ENCODE data around the gene SH3RF2.
"Not testable (repeated sequence)": the region's sequence is repeated elsewhere in the genome, so short reads cannot be mapped to it uniquely, and the experiment has no call there.

Gene SH3RF2

DNA sequence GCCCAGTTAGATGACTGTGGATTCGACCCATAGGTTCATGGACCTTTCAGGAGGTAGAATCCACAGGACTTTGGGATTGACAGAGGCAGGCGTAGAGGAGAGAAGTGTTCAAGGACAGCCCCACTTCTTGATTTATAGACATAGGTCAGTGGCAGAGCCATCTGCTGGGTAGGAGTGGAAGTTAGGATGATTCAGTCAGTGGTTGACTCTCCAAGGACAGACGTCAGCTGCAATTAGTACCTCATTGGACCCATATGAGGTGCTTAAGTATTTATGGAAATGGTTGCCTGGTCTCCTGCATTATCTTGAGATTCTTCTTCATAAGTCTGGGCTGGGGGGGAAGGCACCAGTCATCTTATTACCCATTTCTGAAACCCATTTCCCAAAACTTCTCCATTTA, 70.9 kb downstream of the SH3RF2 start:
- DNase-seq (ENCODE audit: low read depth in 2 of 2) = no peak

- no peak for DNase-seq (ENCODE audit: low read depth in 2 of 2)
Observed at GRCh38 chr5:146007989-146008388, 71.6 kb downstream of the SH3RF2 start.

DNA sequence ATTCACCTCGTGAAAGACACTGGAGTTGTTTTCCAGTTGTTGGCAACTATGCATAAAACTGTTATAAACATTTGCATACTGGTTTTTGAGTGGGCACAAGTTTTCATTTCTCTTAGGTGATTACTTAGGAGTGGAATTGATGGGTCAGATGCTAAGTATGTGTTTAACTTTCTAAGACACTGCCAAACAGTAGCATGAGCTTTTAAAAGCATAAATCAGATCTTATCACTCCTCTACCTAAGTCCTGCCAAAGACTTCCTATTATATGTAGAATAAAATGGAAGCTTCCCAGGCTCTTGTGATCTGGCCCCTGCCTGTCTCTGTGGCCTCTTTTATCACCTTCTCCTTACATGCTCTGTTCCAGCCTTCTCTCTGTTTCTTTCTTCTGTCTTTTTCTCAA, 72.6 kb downstream of the SH3RF2 start:
- DNase-seq (ENCODE audit: low read depth in 2 of 2) = no peak

GRCh38 chr5:146010447-146010846, 74.1 kb downstream of the SH3RF2 start:
- DNase-seq (ENCODE audit: low read depth in 2 of 2) = not testable (repeated sequence)

GRCh38 chr5:146013761-146014160, 77.4 kb downstream of the SH3RF2 start:
- no peak for DNase-seq (ENCODE audit: low read depth in 2 of 2)

DNA sequence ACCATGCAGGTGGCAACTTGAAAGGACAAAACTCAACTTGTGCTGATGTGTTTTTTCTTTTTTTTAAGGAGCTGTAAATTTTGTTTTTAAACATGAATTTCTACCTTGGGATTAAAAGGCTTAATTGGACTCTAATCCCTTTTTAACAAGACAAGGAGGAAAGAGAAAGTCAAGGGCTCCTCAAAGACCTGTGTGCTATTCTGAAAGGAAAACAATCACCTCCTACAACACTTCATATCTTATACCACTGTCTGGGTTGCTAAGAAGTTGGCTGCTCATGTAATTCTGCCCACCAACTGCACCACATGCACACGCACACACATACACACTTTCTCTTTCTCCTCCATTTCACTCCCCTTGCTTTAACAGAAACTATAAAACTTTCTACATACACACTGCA, 78.6 kb downstream of the SH3RF2 start:
- no peak for DNase-seq (ENCODE audit: low read depth in 2 of 2)

- DNase-seq (ENCODE audit: low read depth in 2 of 2) = no peak
Observed at GRCh38 chr5:146016764-146017484, 80.5 kb downstream of the SH3RF2 start.

DNA sequence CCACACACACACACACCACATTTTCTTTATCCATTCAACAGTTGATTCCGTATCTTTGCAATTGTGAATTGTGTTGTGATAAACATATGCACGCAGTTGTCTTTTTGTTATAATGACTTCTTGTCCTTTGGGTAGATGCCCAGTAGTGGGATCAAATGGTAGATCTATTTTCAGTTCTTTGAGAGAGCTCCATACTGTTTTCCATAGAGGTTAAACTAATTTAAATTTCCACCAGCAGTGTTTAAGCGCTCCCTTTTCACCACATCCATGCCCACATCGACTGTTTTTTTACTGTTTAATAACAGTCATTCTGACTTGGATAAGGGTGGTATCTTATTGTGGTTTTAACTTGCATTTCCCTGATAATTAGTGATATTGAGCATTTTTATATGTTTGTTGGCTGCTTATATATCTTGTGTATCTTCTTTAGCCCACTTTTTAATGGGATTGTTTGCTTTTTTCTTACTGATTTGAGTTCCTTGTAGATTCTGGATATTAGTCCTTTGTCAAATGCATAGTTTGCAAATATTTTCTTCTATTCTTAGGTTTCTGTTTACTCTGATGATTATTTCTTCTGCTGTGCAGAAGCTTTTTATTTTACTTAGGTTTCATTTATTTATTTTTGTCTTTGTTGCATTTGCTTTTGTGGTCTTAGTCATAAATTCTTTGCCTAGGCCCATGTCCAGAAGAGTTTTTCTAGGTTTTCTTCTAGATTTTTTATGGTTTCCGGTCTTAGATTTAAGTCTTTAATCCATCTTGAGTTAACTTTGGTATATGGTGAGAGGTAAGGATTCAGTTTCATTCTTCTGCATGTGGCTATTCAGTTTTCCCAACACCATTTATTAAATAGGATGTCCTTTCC, 82.4 kb downstream of the SH3RF2 start:
- no peak for DNase-seq (ENCODE audit: low read depth in 2 of 2)

- DNase-seq (ENCODE audit: low read depth in 2 of 2) = no peak
Observed at GRCh38 chr5:146020100-146020499, 83.7 kb downstream of the SH3RF2 start.

DNA sequence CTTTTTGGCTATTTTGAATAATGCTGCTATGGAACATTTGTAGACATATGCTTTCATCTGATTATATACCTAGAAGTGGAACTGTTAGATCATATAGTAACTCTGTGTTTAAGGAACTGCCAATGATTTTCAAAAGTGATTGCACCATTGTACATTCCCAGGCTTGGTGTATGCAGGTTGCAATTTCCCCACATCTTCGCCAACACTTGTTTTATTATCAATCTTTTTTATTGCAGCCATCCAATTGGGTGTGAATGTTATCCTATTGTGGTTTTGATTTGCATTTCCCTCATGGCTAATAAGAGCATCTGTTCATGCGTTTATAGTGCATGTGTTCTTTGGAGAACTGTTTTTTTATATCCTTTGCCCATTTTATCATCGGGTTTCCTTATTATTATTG, 87.7 kb downstream of the SH3RF2 start:
- no peak for DNase-seq (ENCODE audit: low read depth in 2 of 2)

DNA sequence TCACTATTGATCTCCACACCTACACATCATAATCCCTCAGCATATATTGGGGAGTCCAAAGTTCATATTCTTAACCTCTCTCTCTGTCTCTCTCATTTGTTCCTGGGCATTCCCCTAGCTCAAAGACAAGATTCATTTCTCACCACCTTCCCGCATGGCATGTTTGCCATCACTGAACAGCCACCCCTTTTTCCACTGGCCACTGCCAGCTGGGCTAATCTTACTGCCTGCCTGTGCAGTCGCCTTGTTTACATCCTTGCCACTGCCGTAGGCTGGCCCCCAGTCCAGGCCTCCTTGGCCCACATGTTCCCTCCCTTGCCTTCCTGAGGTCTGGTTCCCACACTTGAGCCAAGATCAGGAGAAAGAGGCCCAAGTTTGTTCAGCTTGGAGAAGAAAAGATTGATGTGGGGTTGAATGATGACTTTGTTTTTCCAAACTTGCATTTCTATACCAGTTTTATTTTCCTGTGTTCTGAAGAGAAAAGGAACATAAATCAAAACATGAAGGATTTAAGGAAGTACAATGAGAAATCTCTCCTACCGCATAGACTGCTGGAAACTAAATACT, 88.8 kb downstream of the SH3RF2 start:
- no peak for DNase-seq (ENCODE audit: low read depth in 2 of 2)

DNA sequence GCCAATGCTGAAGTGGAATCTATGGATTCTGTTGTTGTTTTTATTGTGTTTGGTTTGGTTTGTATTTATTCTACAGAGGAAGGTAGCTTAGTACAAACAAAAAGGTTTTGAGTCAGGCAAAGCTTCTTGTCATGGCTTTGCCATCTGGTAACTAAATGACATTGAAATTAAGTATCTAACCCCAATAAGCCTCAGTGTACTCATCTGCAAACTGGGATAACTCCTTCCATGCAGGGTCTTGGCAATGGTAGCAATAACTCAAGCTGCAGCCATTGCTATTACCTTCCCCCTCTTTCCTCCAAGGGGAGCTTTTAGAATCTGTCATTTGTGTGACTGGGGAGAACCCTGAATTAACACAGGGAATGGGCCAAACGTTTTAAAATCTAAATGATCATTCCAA, 89.3 kb downstream of the SH3RF2 start:
- DNase-seq (ENCODE audit: low read depth in 2 of 2) = no peak

GRCh38 chr5:146026307-146027010, 90.1 kb downstream of the SH3RF2 start:
- no peak for DNase-seq (ENCODE audit: low read depth in 2 of 2)

DNA sequence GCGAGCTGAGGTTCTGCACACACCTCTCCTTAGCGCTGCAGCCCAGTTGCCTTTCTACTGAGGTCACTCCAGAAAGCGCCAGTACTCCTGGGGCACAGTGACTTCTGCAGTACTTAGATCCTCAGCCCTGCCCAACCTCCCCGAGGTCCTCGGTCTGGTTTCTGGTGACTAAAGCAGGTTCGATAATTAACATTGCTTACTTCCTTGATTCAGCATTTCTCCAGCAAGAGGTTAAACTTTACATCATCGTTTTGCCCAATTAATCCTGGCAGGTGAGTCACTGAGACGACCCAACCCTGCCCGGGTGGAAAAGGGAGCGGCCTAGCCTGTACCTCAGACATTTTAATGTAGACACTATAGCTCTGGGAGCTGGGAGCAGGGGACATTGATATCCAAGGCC, 91.4 kb downstream of the SH3RF2 start:
- DNase-seq (ENCODE audit: low read depth in 2 of 2) = no peak

GRCh38 chr5:146032911-146033310, 96.5 kb downstream of the SH3RF2 start:
- DNase-seq (ENCODE audit: low read depth in 2 of 2) = no peak

GRCh38 chr5:146034127-146034526, 97.7 kb downstream of the SH3RF2 start:
- no peak for DNase-seq (ENCODE audit: low read depth in 2 of 2)

- DNase-seq (ENCODE audit: low read depth in 2 of 2) = no peak
Observed at GRCh38 chr5:146034605-146035004, 98.2 kb downstream of the SH3RF2 start.

DNA sequence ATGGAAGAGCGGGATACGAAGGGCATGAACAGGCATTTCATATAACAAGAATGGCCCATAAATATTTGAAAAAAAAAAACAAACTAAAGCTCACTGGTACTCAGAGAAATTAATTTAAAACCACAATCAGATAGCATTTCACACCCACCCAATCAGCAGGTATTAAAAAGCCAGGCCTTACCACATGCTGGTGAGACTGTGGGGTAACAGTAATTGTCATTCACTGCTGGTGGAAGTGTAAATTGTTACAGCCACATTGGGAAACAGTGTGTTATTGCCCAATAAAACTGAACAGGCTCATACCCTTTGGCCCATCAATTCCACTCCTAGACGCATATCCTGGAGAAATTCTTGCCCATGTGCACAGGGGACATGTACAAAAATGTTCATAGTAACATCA, 103.0 kb downstream of the SH3RF2 start:
- no peak for DNase-seq (ENCODE audit: low read depth in 2 of 2)

- DNase-seq (ENCODE audit: low read depth in 2 of 2) = no peak
Observed at GRCh38 chr5:146040527-146040926, 104.1 kb downstream of the SH3RF2 start.

- DNase-seq (ENCODE audit: low read depth in 2 of 2) = no peak
Observed at GRCh38 chr5:146041180-146041789, 104.9 kb downstream of the SH3RF2 start.

DNA sequence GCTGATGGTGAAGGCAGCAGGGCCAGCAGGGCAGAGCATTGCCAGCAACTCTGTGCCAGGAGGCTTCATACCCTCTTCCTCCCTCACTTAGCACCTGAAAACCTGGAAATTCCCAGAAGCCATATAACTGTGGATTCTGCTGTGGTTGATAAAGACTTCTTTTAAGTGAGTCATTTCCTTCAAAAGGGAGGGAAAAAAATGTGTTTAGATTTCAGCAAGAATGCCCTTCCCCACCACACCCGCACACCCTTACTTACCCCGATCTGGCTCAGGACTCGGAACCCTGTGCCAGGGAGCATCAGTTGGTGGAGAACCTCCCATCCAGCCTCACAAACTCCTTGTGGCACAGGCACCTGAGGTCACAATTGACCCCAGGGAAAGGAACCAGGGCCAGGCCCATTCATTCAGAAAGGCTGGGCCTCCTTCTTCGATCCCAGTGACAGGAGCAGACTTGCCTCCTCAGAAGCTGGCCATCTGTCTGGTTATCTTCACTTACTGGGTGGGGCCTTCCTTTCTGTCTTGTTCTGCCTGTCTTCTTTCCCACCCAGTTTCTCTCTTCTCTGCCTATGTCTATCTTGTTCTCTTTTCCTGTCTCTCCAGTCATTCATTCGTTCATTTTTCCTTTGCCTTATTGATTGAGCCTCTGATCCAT, 106.4 kb downstream of the SH3RF2 start:
- no peak for DNase-seq (ENCODE audit: low read depth in 2 of 2)
